ENCODE results near the gene BHLHE23.

GRCh38 chr20:63032861-63033793, 26.4 kb upstream of the BHLHE23 start:
- TF ChIP-seq GATA2 (IDR thresholded peaks at IDR 0.05; ENCODE audit: low read depth, low read length): no peak
- TF ChIP-seq GATA3 (IDR thresholded peaks at IDR 0.05; ENCODE audit: low read depth, low read length): no peak
